ENCODE measurements around the gene SELENOS. TPM values are rescaled to one million over a fixed set of nuclear protein-coding genes. Genes with fewer than 3 reads are reported as not detected.
A peak's percentile ranks its signal among the peaks of the same experiment; 100 is the strongest.

Gene SELENOS
- polyA plus RNA-seq, 2 donors: 50.4 to 74.4 TPM

DNA sequence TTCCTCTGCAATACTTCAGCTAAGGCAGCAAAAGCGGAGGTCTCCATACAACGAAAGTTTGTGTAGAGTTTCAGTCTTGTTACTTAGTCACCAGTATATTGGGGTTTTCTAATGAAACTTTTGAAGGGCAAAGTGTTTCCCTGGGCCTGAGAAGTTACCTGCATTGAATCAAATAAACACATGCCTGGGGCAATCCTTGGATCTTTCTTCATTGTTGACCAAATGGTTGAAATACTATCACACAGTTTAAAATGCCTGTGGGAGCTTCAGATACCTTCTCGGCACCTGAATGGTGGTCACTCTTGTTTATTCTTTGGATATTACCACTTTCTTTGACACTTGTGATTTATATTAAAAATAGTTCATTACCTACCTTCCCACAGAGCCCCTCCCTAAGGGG lies 24.4 kb downstream of the SELENOS start:
- no peaks in the 10 kb centered on the region for H3K27me3 ChIP-seq (ENCODE audit: control insufficient read depth in 1 of 2, insufficient read depth in 2 of 2, low read length in 2 of 2)
- H3K4me3 ChIP-seq (ENCODE audit: low read depth in 1 of 2, low read length in 2 of 2): peak overlapping the region in 1 of 2 donors; percentile 81
- 33 to 39% methylated on average over 3 of the region's 3 CpGs for WGBS, 2 donors
- no peaks in the 10 kb centered on the region for H3K4me1 ChIP-seq (ENCODE audit: control insufficient read depth in 2 of 2, insufficient read depth in 2 of 2, low read length in 1 of 2)
- H3K9me3 ChIP-seq (ENCODE audit: control insufficient read depth in 2 of 2, insufficient read depth in 1 of 2, low read depth in 1 of 2, low read length in 1 of 2): no peaks in the 10 kb centered on the region
- no peaks in the 10 kb centered on the region for H3K36me3 ChIP-seq (ENCODE audit: control insufficient read depth in 2 of 2, insufficient read depth in 2 of 2, low read length in 1 of 2)
- H3K27ac ChIP-seq (ENCODE audit: low read depth in 2 of 2, low read length in 1 of 2): no peak overlapping the region

DNA sequence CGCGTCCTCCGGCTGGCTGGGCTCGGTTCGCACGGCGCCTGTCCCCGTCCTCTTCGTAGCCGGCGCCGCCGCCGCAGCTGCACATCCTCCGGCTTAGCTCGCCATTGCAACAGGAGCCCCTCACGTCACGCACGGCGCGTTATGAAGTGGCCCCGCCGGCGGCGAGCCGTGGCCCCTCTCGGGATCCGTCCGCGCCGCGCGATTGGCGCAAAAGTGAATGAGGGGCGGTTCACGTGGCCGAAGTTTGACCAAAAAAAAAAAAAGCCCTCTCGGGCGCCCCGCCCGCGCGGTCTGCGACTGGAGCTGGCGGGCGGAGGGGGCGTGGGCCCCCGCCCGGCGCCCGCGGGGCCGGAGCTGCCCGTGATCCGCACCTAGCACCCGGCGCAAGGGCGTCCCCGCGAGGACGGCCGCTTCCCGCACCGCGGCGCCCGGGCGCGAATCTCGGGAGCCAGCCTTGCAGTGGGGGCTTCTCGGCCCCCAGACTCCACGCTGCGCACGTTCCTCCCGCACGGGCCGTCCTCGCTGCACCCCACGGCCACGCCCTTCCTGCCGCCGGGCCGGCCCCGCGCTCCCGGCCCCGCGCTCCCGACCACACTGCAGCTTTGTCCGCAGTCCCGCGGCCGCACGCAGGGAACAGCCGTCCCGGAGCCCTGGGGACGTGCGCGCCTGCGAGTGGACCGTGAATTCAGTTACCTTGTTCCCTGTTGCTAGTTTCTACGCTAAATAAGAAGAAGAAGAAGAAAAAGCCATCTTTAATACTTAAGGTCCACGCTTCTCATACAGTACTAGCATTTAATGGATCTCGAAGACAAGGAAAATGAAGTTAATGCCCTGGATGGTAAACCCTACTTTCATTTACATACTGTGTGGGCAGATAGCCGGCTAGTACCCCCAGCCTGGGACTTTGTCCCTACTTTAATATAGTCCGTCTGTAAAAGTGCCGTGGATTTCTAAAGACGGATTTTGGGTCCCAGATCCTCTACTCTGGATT lies 25.2 kb downstream of the SELENOS start, which contains the start of gene CHSY1:
TSS of gene CHSY1 (minus strand) at position 219 of the 991 bp plus-strand sequence. CDS start 592 bp downstream, outside the sequence.
- no peaks in the 10 kb centered on the region for H3K9me3 ChIP-seq (ENCODE audit: control insufficient read depth in 2 of 2, insufficient read depth in 1 of 2, low read depth in 1 of 2, low read length in 1 of 2)
- peak within 1 kb of the TSS; percentile 85 to 94 for H3K27ac ChIP-seq (ENCODE audit: low read depth in 2 of 2, low read length in 1 of 2)
- 1% methylated on average over 97 to 108 of the region's 108 CpGs for WGBS, 2 donors
- H3K36me3 ChIP-seq (ENCODE audit: control insufficient read depth in 2 of 2, insufficient read depth in 2 of 2, low read length in 1 of 2): no peaks in the 10 kb centered on the region
- H3K4me3 ChIP-seq (ENCODE audit: low read depth in 1 of 2, low read length in 2 of 2): peak within 1 kb of the TSS; percentile 81 to 91
- no peaks in the 10 kb centered on the region for H3K27me3 ChIP-seq (ENCODE audit: control insufficient read depth in 1 of 2, insufficient read depth in 2 of 2, low read length in 2 of 2)
- no peaks in the 10 kb centered on the region for H3K4me1 ChIP-seq (ENCODE audit: control insufficient read depth in 2 of 2, insufficient read depth in 2 of 2, low read length in 1 of 2)

DNA sequence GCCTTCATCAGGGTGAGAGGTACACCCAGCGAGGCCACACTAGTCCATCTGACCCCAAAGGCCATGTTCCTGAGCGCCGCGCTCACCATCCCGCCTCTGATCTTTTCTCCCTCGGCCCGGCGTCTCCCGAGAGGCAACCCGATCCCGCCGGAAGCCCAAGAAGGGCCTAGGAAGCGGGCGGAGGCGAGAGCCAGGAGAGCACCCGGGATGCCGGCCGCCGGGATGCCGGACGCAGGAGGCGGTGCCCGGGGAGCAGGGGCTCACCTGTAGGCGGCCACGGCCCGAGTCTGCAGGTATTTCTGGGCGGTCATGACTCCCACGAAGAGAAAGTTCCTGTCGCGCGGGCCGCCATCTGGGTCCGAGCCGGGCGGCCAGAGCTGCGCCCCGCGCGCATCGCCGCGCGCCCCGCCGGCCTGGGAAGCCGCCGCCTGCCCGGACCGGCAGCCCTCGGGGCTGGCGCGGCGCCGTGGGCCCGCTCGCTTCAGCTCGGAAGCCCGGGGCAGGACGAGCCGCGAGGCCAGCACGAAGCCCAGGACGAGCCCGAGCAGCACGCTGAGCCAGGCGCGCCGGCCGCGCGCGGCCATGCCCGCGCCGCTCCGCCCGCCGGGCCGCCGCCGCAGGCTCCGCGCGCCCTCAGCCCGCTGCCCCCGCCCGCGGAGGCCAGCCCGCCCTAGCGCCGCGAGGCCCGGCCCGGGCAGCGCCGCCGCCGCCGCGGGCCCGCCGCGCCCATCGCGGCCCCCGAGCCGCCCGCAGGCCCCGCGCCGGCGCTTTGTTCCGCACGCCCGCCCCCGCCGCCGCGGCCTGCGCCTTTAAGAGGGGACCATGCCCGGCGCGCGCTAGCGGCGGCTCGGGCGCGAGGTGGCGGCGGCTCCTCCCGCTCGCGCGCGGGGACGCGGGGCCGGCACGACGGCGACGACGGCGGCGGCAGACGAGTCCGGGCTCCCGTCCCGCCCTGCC lies 26.1 kb downstream of the SELENOS start:
- Histone ChIP-seq H3K27me3 (ENCODE audit: control insufficient read depth in 1 of 2, insufficient read depth in 2 of 2, low read length in 2 of 2) (no peaks in the 10 kb centered on the region), H3K4me1 (ENCODE audit: control insufficient read depth in 2 of 2, insufficient read depth in 2 of 2, low read length in 1 of 2) (no peaks in the 10 kb centered on the region), H3K36me3 (ENCODE audit: control insufficient read depth in 2 of 2, insufficient read depth in 2 of 2, low read length in 1 of 2) (no peaks in the 10 kb centered on the region), H3K27ac (ENCODE audit: low read depth in 2 of 2, low read length in 1 of 2) (peak overlapping the region; percentile 85 to 94), H3K4me3 (ENCODE audit: low read depth in 1 of 2, low read length in 2 of 2) (peak overlapping the region; percentile 81 to 91), H3K9me3 (ENCODE audit: control insufficient read depth in 2 of 2, insufficient read depth in 1 of 2, low read depth in 1 of 2, low read length in 1 of 2) (no peaks in the 10 kb centered on the region)
- WGBS, 2 donors: 0% methylated on average over 51 to 150 of the region's 150 CpGs

DNA sequence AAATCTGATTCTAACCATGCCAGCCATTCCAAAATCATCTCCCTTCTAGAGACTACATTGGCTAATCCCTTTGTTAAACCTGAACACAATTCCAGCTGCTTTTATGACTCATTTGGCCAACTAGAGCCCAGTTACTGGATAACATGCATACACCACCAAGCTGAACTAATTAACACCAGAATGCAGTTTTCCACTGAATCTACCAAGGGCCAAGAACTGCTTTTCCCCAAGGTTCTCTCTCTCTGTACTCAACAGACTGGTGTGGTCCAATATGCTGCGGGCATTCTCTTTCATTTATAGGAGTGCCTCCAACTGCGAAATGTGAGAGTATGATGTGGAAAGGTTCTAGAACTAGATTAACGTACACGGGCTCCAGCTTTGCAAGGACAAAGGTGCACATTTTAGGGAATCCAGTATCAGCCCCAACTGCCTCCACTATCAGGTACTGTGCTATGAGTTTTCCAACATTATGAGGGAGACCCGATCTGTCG lies 26.9 kb downstream of the SELENOS start:
- Histone ChIP-seq H3K36me3 (ENCODE audit: control insufficient read depth in 2 of 2, insufficient read depth in 2 of 2, low read length in 1 of 2) (no peaks in the 10 kb centered on the region), H3K9me3 (ENCODE audit: control insufficient read depth in 2 of 2, insufficient read depth in 1 of 2, low read depth in 1 of 2, low read length in 1 of 2) (no peaks in the 10 kb centered on the region), H3K4me3 (ENCODE audit: low read depth in 1 of 2, low read length in 2 of 2) (peak overlapping the region; percentile 72 to 81), H3K4me1 (ENCODE audit: control insufficient read depth in 2 of 2, insufficient read depth in 2 of 2, low read length in 1 of 2) (no peaks in the 10 kb centered on the region), H3K27ac (ENCODE audit: low read depth in 2 of 2, low read length in 1 of 2) (peak overlapping the region; percentile 76 to 85), H3K27me3 (ENCODE audit: control insufficient read depth in 1 of 2, insufficient read depth in 2 of 2, low read length in 2 of 2) (no peaks in the 10 kb centered on the region)
- WGBS, 2 donors: 9 to 11% methylated on average over 6 of the region's 6 CpGs

DNA sequence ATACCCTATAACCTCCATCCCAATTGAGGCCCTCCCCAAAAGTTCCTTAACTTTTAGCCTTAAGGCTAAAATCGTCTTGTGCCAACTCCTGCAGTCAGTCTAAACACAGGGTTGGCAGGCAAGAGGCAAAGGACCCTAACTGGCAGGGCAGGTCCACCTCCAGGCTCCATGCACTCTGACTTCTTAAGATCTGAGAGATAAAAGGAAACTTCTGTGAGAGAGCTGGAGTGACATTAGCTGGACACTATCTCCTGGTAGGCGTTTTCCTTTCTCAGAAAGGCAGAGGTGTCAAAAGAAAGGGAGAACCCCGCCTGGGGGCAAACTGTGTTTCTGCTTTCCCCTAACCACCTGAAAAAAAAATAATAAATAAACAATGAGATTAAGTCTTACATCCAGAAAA lies 29.0 kb downstream of the SELENOS start:
- 56 to 57% methylated on average over 3 of the region's 3 CpGs for WGBS, 2 donors
- Histone ChIP-seq H3K4me1 (ENCODE audit: control insufficient read depth in 2 of 2, insufficient read depth in 2 of 2, low read length in 1 of 2) (peaks cover 4 to 8% of the 10 kb centered on the region in 2 donors), H3K36me3 (ENCODE audit: control insufficient read depth in 2 of 2, insufficient read depth in 2 of 2, low read length in 1 of 2) (no peaks in the 10 kb centered on the region), H3K9me3 (ENCODE audit: control insufficient read depth in 2 of 2, insufficient read depth in 1 of 2, low read depth in 1 of 2, low read length in 1 of 2) (no peaks in the 10 kb centered on the region), H3K27me3 (ENCODE audit: control insufficient read depth in 1 of 2, insufficient read depth in 2 of 2, low read length in 2 of 2) (no peaks in the 10 kb centered on the region), H3K27ac (ENCODE audit: low read depth in 2 of 2, low read length in 1 of 2) (no peak overlapping the region), H3K4me3 (ENCODE audit: low read depth in 1 of 2, low read length in 2 of 2) (no peak overlapping the region)

DNA sequence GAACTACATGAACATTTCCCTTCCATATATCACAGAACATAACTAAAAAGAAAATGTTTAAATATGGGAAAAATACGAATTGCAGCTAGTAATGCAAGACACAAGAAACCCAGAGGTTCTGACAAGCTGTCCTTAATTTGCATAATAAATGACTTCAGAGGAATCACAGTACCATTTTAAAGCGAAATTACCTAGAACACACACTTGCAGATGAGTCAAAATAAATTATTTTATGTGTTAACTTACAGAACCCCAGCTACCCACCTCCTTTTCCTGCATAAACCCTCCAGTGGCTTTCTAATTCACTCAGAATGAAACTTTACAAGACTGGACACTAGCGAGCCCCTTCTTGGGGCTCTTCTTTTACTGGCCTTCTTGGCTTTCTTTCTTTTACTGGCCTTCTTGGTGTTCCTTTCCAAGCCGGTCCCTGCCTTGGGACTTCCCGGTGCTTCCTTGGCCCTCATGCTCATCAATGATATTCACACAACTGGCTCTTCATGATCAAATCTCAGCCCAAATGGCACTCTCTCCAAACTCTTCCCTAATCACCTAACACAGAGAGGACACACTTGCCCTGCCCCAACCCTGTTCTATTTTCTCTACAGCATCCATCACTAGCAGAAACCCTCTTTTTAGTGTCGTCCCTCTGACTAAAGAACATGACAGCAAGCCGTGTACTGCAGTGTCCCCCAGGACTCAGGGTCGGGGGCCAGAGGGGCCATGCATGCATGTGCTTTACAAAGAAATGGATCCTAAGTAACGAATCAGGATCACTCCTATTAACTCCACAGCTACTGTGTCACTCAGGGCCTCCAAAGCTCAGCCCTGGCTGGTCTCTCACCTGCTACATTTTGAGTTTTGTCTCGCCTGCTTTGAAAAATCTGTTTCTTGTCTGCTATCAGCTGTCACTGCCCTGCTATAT lies 30.2 kb downstream of the SELENOS start:
- H3K36me3 ChIP-seq (ENCODE audit: control insufficient read depth in 2 of 2, insufficient read depth in 2 of 2, low read length in 1 of 2): no peaks in the 10 kb centered on the region
- H3K27ac ChIP-seq (ENCODE audit: low read depth in 2 of 2, low read length in 1 of 2): no peak overlapping the region
- no peaks in the 10 kb centered on the region for H3K9me3 ChIP-seq (ENCODE audit: control insufficient read depth in 2 of 2, insufficient read depth in 1 of 2, low read depth in 1 of 2, low read length in 1 of 2)
- 79 to 80% methylated on average over 10 of the region's 10 CpGs for WGBS, 2 donors
- H3K4me1 ChIP-seq (ENCODE audit: control insufficient read depth in 2 of 2, insufficient read depth in 2 of 2, low read length in 1 of 2): peaks cover 4 to 13% of the 10 kb centered on the region in 2 donors
- H3K27me3 ChIP-seq (ENCODE audit: control insufficient read depth in 1 of 2, insufficient read depth in 2 of 2, low read length in 2 of 2): no peaks in the 10 kb centered on the region
- no peak overlapping the region for H3K4me3 ChIP-seq (ENCODE audit: low read depth in 1 of 2, low read length in 2 of 2)

DNA sequence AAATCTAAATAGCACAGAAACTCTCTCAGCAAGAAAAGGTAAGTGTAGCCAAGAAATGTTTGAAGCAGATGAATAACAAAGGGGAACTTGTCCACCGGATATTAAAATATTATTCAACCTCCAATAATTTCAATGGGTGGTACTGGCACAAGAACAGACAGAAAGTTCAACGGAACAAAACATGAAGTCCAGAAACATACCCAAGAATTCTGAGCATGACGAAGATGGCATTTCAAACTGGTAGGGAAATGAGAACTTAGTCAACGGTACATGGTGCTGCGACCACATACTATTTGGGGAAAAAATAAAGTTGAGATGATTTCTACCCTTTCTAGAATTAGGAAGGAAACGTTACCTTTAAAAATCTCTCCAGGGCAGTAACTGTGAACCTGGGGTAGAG lies 30.9 kb downstream of the SELENOS start:
- Histone ChIP-seq H3K36me3 (ENCODE audit: control insufficient read depth in 2 of 2, insufficient read depth in 2 of 2, low read length in 1 of 2) (no peaks in the 10 kb centered on the region), H3K4me1 (ENCODE audit: control insufficient read depth in 2 of 2, insufficient read depth in 2 of 2, low read length in 1 of 2) (peaks cover 4 to 14% of the 10 kb centered on the region in 2 donors), H3K9me3 (ENCODE audit: control insufficient read depth in 2 of 2, insufficient read depth in 1 of 2, low read depth in 1 of 2, low read length in 1 of 2) (no peaks in the 10 kb centered on the region), H3K27me3 (ENCODE audit: control insufficient read depth in 1 of 2, insufficient read depth in 2 of 2, low read length in 2 of 2) (no peaks in the 10 kb centered on the region), H3K4me3 (ENCODE audit: low read depth in 1 of 2, low read length in 2 of 2) (no peak overlapping the region), H3K27ac (ENCODE audit: low read depth in 2 of 2, low read length in 1 of 2) (no peak overlapping the region)
- WGBS, 2 donors: 49% methylated on average over 6 of the region's 6 CpGs

DNA sequence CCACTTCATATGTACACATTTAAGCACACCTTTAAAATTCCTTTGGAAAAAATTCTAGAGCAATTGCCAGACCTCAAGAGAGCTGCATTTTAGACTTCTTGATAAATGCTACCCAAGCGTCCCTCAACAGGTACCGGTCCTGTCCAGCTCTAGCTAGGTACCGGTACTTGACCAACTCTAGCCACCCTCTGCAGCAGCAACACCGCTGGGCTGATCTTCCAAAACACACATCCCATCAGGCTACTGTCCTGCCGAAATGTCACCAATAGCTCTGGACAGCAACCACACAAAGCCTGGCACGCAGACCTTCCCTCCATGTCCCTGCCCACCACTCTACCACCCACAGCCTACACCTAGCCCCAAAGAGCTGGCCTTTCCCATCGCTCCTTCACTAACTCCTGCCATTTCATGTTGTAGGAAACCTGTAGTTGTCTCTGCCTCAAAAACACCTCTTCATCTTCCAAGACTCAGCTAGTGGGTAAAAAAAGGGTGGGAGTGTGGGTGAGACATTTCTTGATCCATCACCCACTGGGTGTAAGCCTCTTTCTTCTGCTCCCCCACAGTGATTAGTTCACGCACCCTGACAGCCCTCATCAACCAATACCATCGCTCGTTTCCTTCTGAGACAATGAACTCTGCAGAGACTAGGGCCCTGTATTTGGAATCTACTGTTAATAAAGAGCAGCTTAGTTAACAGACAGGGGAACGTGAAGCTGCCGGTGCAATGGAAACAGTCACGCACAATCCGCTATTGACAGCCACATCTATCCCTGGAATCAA lies 32.2 kb downstream of the SELENOS start:
- 95% methylated on average over 14 of the region's 14 CpGs for WGBS, 2 donors
- H3K27me3 ChIP-seq (ENCODE audit: control insufficient read depth in 1 of 2, insufficient read depth in 2 of 2, low read length in 2 of 2): no peaks in the 10 kb centered on the region
- H3K4me1 ChIP-seq (ENCODE audit: control insufficient read depth in 2 of 2, insufficient read depth in 2 of 2, low read length in 1 of 2): peaks cover 4 to 14% of the 10 kb centered on the region in 2 donors
- H3K36me3 ChIP-seq (ENCODE audit: control insufficient read depth in 2 of 2, insufficient read depth in 2 of 2, low read length in 1 of 2): no peaks in the 10 kb centered on the region
- no peak overlapping the region for H3K27ac ChIP-seq (ENCODE audit: low read depth in 2 of 2, low read length in 1 of 2)
- no peaks in the 10 kb centered on the region for H3K9me3 ChIP-seq (ENCODE audit: control insufficient read depth in 2 of 2, insufficient read depth in 1 of 2, low read depth in 1 of 2, low read length in 1 of 2)
- no peak overlapping the region for H3K4me3 ChIP-seq (ENCODE audit: low read depth in 1 of 2, low read length in 2 of 2)
